Common myeloid progenitor, CD34-positive (primary cell): ENCODE results near the gene EZR. TPM values are rescaled to one million over a fixed set of nuclear protein-coding genes. Genes with fewer than 3 reads are reported as not detected.
A peak's percentile ranks its signal among the peaks of the same experiment; 100 is the strongest.

ENCODE experiments used
- CTCF ChIA-PET: fragments of 350-600 bp; sonication (Branson Sonifier 250); formaldehyde crosslinking; loops from one replicate; lab custom pipeline; 2021; ENCODE audit warnings: antibody characterized with exemption; lab: Charles Lee
- POLR2A ChIA-PET: fragments of 350-600 bp; sonication (Branson Sonifier 250); formaldehyde crosslinking; loops from one replicate; lab custom pipeline; 2021; ENCODE audit warnings: antibody characterized with exemption; lab: Charles Lee
- DNase-seq, 3 donors: peaks; one replicate each; pipeline versions ENCODE4 v3.0.0 to v3.0.0-alpha.2; 2013
- H3K27ac ChIP-seq, 2 experiments: 1 replicate in 1 of 2; 2 replicates in 1 of 2; pipeline ENCODE4 v1.7.0; 2013; ENCODE audit warnings: inconsistent platforms in 2 of 2, low read length in 2 of 2, mild to moderate bottlenecking in 2 of 2, low read depth in 1 of 2, moderate library complexity in 1 of 2; ENCODE audit not compliant: severe bottlenecking in 2 of 2, insufficient read depth in 1 of 2, poor library complexity in 1 of 2
- H3K27me3 ChIP-seq, 5 experiments: replicated peaks in 2 of 5; 1 replicate in 3 of 5; 2 replicates in 2 of 5; pipeline versions ENCODE4 v1.6.1 to v1.7.0; 2013; ENCODE audit warnings: low read length in 4 of 5, mild to moderate bottlenecking in 2 of 5, moderate library complexity in 2 of 5, inconsistent platforms in 1 of 5; ENCODE audit not compliant: insufficient read depth in 5 of 5, control insufficient read depth in 4 of 5
- H3K36me3 ChIP-seq, 4 experiments: 1 replicate in 2 of 4; 2 replicates in 2 of 4; pipeline versions ENCODE4 v1.6.1 to v1.7.0; 2013; ENCODE audit warnings: low read length in 3 of 4, control low read depth in 1 of 4, mild to moderate bottlenecking in 1 of 4; ENCODE audit not compliant: control insufficient read depth in 4 of 4, insufficient read depth in 4 of 4
- H3K4me1 ChIP-seq, 4 experiments: 1 replicate in 3 of 4; 2 replicates in 1 of 4; pipeline versions ENCODE4 v1.6.1 to v1.7.1; 2013; ENCODE audit warnings: low read length in 3 of 4, mild to moderate bottlenecking in 3 of 4, control low read depth in 1 of 4, inconsistent platforms in 1 of 4, moderate library complexity in 1 of 4; ENCODE audit not compliant: control insufficient read depth in 4 of 4, insufficient read depth in 4 of 4; ENCODE audit errors: control extremely low read depth in 1 of 4
- H3K4me3 ChIP-seq, 7 experiments: 1 replicate in 4 of 7; 2 replicates in 3 of 7; pipeline versions ENCODE4 v1.5.1 to v1.7.0; 2013; ENCODE audit warnings: mild to moderate bottlenecking in 7 of 7, low read length in 6 of 7, moderate library complexity in 6 of 7, inconsistent platforms in 2 of 7, low read depth in 2 of 7, control low read depth in 1 of 7; ENCODE audit not compliant: insufficient read depth in 4 of 7, control insufficient read depth in 1 of 7; ENCODE audit errors: extremely low read depth in 1 of 7
- H3K9me3 ChIP-seq, 5 experiments: 1 replicate in 4 of 5; 2 replicates in 1 of 5; pipeline versions ENCODE4 v1.6.1 to v1.7.1; 2013; ENCODE audit warnings: low read length in 4 of 5, mild to moderate bottlenecking in 2 of 5, inconsistent platforms in 1 of 5, low read depth in 1 of 5, moderate library complexity in 1 of 5; ENCODE audit not compliant: control insufficient read depth in 4 of 5, insufficient read depth in 2 of 5; ENCODE audit errors: control extremely low read depth in 1 of 5
- whole genome bisulfite sequencing: methylation state at CpG from one replicate; pipeline ENCODE4 v1.1.5; 2013; ENCODE audit not compliant: insufficient coverage; 5-methylcytosine and 5-hydroxymethylcytosine counted together
- polyA plus RNA-seq: library from polyadenylated mRNA; unstranded; fragments of 120-200 nt; gene quantifications from one replicate; pipeline ENCODE4 v1.2.1, GENCODE V29; 2013

EZR gene
- polyA plus RNA-seq = 62.3 TPM

GRCh38 chr6:158819213-158819976 lies at the start of gene EZR:
TSS of gene EZR (minus strand) at chr6:158819368. CDS start at chr6:158818093, 1,275 bp downstream.
- POLR2A ChIA-PET = interaction anchor here (0.6 to 1.7 kb wide), 6 partner anchors 16 to 105 kb away, joined by 3 to 8 read pairs (median 3); no protein-coding TSS in a partner anchor
- peak within 1 kb of the TSS; percentile 84 to 88 for H3K27ac ChIP-seq

GRCh38 chr6:158868122-158868480 lies 48.9 kb upstream of the EZR start:
- Histone ChIP-seq H3K4me3 (no peak overlapping the region), H3K36me3 (no peaks in the 10 kb centered on the region), H3K27ac (no peak overlapping the region), H3K4me1 (peaks cover 5 to 16% (median 13%) of the 10 kb centered on the region in 4 experiments), H3K9me3 (no peaks in the 10 kb centered on the region), H3K27me3 (peaks cover 0 to 3% (median 0%) of the 10 kb centered on the region in 5 experiments)
- ChIA-PET POLR2A (no interaction called here), CTCF (interaction anchor here (1.0 to 4.4 kb wide), 3 partner anchors 13 to 26 kb away, joined by 3 to 12 read pairs (median 4); no protein-coding TSS in a partner anchor)
- WGBS = 100% methylated on average over 6 of the region's 6 CpGs
- peak in 1 of 3 donors; percentile 31 for DNase-seq

More at GRCh38 chr6:158819213-158819976, at the start of gene EZR:
- CTCF ChIA-PET = interaction anchor here (0.7 to 1.6 kb wide), 5 partner anchors 12 to 23 kb away, joined by 3 to 5 read pairs (median 3); no protein-coding TSS in a partner anchor
- H3K4me3 ChIP-seq = peak within 1 kb of the TSS; percentile 62 to 92 (median 82)
- peak; percentile 87 to 90 (median 89) for DNase-seq
- H3K36me3 ChIP-seq = peaks cover 0 to 3% (median 1%) of the 10 kb centered on the region in 4 experiments
- no peaks in the 10 kb centered on the region for H3K9me3 ChIP-seq
- no peaks in the 10 kb centered on the region for H3K27me3 ChIP-seq
- H3K4me1 ChIP-seq = peaks cover 10 to 30% (median 21%) of the 10 kb centered on the region in 4 experiments
- WGBS = 10% methylated on average over 45 of the region's 67 CpGs

- Histone ChIP-seq H3K4me1 (peaks cover 5 to 16% (median 13%) of the 10 kb centered on the region in 4 experiments), H3K36me3 (no peaks in the 10 kb centered on the region), H3K27me3 (peaks cover 0 to 3% (median 0%) of the 10 kb centered on the region in 5 experiments), H3K27ac (no peak overlapping the region), H3K4me3 (no peak overlapping the region), H3K9me3 (no peaks in the 10 kb centered on the region)
- peak in 1 of 3 donors; percentile 26 for DNase-seq
- ChIA-PET POLR2A (no interaction called here), CTCF (interaction anchor here (4.4 kb wide), 1 partner anchor 13 kb away, joined by 12 read pairs; no protein-coding TSS in a partner anchor)
- 96% methylated on average over 7 of the region's 10 CpGs for WGBS
Measured at GRCh38 chr6:158867381-158868121, 48.4 kb upstream of the EZR start.

GRCh38 chr6:158865769-158866168 lies 46.6 kb upstream of the EZR start:
- POLR2A ChIA-PET = no interaction called here
- Histone ChIP-seq H3K4me3 (no peak overlapping the region), H3K27me3 (peaks cover 0 to 3% (median 0%) of the 10 kb centered on the region in 5 experiments), H3K27ac (no peak overlapping the region), H3K4me1 (peaks cover 5 to 16% (median 13%) of the 10 kb centered on the region in 4 experiments), H3K36me3 (no peaks in the 10 kb centered on the region), H3K9me3 (no peaks in the 10 kb centered on the region)
- DNase-seq = peak in 2 of 3 donors; percentile 52 to 70
- CTCF ChIA-PET = interaction anchor here (1.0 to 4.4 kb wide), 3 partner anchors 11 to 174 kb away, joined by 3 to 12 read pairs (median 3); no protein-coding TSS in a partner anchor
- WGBS = 33% methylated on average over 1 of the region's 2 CpGs

- H3K27me3 ChIP-seq = peaks cover 0 to 3% (median 0%) of the 10 kb centered on the region in 5 experiments
- H3K4me3 ChIP-seq = no peak overlapping the region
- ChIA-PET POLR2A (interaction anchor here (0.6 kb wide), 1 partner anchor 9 kb away, joined by 3 read pairs; no protein-coding TSS in a partner anchor), CTCF (interaction anchor here (0.6 to 4.4 kb wide), 3 partner anchors 9 to 23 kb away, joined by 3 to 12 read pairs (median 4); no protein-coding TSS in a partner anchor)
- H3K27ac ChIP-seq = no peak overlapping the region
- no peaks in the 10 kb centered on the region for H3K9me3 ChIP-seq
- no peak for DNase-seq
- peaks cover 0 to under 1% (median under 1%) of the 10 kb centered on the region in 4 experiments for H3K4me1 ChIP-seq
- no peaks in the 10 kb centered on the region for H3K36me3 ChIP-seq
- 98% methylated on average over 4 of the region's 4 CpGs for WGBS
Measured at GRCh38 chr6:158863646-158864045, 44.5 kb upstream of the EZR start.

GRCh38 chr6:158861686-158862381 lies 42.7 kb upstream of the EZR start:
- 95% methylated on average over 2 of the region's 4 CpGs for WGBS
- ChIA-PET CTCF (no interaction called here), POLR2A (no interaction called here)
- peaks cover 0 to 3% (median 0%) of the 10 kb centered on the region in 5 experiments for H3K27me3 ChIP-seq
- no peaks in the 10 kb centered on the region for H3K4me1 ChIP-seq
- no peak overlapping the region for H3K4me3 ChIP-seq
- no peak overlapping the region for H3K27ac ChIP-seq
- no peak for DNase-seq
- no peaks in the 10 kb centered on the region for H3K36me3 ChIP-seq
- H3K9me3 ChIP-seq = no peaks in the 10 kb centered on the region
